NOMO-1 treated with DMSO at 0.1 percent for 48 hours (cell line): ENCODE data around the gene COTL1.

Source experiments
- DNase-seq: peaks from one replicate; lab custom pipeline; 2025; ENCODE audit not compliant: unreplicated experiment; lab: John Stamatoyannopoulos, UW

The COTL1 gene, protein sequence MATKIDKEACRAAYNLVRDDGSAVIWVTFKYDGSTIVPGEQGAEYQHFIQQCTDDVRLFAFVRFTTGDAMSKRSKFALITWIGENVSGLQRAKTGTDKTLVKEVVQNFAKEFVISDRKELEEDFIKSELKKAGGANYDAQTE

DNA sequence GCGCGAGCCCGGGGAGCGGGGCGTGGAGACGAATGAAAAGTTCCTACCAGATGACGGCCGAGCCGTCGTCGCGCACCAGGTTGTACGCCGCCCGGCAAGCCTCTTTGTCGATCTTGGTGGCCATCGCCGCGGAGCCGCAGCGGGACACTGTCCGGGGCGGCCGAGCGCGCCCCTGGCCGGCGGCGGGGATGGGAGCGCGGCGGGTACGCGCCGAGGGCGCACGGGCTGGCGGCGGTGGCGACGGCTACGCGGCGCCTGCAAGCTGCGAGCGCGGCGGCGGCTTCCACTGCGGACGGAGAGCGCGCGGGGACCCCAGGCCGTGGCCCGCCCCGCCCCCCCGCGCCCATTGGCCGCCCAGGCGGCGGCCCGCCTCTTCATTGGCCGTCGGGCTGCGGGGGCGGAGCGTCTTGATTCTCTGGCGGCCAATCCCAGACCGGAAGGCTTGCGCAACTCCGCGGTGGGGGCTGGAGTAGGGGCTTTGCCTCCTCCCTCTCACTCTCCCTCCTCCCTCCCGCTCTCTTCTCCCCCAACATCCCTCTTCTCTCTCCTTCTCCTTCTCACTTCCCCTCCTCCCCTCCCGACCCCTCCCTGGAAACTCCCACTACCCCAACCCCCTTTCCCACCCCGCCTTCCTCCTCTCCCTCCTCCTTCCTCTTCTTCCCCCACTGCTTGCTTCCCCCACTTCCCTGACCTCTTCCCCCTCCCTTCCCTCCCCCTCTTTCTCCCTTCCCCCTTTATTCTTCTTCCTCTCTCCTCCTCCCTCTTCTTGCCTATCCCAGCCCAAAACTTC is at the start of gene COTL1:
TSS of gene COTL1 (minus strand) at position 288 of the 790 bp plus-strand sequence. CDS start at position 124, 164 bp downstream.
- peak; percentile 95 for DNase-seq

DNA sequence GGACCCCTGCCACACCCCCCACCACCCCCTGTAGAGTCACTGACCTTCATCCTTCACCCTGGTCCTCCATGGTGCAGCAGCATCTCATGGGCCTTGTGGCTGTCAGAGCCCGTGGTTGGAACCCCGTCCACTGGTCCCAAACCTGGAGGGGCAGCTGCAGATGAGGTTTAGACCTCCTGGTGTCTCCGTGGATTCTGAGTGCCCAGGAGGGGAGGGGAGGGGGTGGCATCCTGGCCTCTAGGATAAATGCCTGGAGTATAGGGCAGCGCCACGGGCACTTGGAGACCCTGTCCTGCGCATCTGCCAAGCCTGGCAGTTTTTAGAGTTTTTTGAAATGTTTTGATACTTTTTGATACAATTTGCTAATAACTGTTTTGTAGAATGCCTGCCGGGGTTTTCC is 48.0 kb upstream of the COTL1 start:
- no peak for DNase-seq

DNA sequence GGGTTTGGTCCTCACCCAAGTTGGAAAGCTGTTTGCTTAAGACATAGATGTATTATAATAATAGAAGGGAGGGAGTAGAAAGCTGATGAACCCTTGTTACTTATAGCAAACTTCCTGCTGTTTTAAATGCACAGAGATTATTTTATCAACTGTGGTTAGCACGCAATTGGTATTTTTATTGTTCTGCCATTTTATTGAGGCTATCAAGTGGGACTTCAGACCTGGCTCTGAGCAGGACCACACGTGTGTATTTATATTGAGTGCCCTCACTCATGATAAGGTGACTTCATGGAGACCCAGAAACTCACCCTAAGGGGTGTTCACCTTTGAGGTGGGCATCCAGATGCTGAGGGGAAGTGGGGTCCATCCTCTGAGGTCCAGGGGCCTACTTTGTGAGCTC is 47.5 kb upstream of the COTL1 start:
- DNase-seq: no peak

DNA sequence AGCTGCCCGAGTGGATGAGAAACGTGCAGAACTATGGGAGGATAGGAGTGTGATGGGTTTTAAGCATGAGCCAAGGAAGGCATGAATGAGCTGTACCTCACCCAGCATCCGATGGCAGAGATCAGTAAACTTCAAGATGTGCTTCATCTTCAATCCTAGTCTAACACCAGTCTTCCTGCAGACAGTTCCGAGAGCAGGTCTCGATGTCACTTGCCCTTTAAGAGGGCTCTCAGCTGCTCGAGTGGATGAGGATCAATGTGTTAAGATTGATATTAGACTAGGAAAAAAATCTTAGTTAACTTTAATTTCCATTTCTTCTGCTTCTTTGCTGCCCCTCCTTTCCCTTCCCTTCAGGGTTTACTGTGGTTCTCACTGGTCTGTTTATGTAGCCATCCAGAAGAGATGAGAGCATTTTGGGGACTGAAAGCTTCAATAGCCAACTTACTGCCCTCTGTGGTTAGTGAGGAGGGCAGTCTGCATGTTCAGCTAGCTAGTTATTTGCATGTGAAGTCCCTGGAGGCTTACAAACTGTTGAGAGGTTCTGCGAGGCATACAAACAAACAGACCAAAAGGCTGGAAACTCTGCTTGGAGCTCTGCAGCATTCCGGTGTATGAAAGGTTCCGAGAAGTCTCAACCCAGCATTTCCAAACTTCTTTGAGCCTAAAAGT is 45.7 kb upstream of the COTL1 start:
- no peak for DNase-seq

DNA sequence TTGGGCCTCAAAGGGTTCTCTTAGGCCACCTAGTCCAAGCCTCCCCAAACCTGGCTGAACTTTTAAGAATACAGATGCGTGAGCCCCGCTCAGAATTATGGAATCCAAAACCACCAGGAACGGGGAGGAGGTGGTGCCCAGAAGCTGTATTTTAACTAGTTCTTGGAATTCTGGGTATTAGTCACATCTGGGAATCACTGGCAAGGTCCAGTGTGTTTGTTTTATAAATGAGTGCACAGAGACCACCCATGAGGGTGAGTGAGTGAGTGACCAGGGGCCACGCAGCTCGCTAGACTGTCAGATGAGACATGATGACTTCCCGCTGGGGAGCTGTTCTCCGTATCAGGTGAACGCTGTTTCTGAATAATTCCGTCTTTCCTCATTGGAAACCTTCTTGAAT is 44.6 kb upstream of the COTL1 start:
- no peak for DNase-seq

DNA sequence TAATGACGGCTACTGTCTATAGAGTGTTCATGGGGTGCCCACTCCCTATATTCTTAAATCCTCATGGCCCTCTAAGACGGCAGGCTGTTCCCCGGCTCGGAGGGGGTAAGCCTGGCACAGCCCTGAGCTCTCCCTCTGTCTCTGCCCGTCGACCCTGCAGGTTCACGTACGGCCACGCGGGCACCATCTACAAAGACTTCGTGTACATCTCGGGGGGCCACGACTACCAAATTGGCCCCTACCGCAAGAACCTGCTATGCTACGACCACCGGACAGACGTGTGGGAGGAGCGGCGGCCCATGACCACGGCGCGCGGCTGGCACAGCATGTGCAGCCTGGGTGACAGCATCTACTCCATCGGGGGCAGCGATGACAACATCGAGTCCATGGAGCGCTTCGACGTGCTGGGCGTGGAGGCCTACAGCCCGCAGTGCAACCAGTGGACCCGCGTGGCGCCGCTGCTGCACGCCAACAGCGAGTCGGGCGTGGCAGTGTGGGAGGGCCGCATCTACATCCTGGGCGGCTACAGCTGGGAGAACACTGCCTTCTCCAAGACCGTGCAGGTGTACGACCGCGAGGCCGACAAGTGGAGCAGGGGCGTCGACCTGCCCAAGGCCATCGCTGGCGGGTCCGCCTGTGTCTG is 43.7 kb upstream of the COTL1 start:
- DNase-seq: no peak

DNA sequence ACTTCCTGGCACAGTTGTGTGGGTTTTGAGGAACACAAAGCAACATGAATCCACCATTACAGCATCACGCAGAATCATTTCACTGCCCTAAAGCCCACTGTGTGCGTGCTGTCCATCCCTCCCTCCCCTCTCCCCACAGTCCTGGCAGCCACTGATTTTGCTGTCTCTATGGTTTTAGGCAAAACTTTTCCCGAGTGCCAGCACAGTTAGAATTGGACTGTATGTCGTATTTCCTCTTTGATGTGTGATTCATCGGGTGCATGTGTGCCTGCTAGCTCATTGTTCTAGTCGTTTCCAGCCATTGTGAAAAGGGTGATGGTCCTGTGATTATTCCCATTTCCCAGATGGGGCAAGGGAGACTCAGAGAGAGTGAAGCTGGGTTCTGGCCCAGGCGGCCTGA is 43.1 kb upstream of the COTL1 start:
- no peak for DNase-seq

DNA sequence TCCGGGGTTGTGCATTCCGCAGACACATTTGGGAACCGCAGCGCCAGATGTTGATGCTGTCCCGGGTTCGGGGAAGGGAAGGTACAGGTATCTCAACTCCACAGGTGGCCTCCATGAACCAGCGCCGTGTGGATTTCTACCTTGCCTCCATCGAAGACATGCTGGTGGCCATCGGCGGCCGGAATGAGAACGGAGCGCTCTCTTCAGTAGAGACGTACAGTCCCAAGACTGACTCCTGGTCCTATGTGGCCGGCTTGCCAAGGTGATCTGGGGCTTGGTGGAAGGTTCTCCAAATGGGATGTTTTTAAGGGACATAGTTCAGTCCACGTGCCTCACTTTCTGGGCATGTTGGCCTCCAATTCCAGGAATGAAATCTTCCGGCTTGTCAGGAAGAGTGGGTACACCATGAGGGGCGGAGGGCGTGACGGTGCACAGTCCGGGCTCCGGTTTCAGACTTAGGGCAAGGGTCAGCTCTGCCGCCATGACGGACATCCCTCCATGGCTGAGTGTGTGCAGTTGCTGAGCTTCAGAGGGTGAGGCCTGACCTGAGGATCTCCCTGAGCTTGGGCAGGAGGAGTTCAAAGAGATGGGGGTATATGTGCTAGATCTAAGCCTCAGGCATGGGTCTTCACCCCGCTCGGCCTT is 41.9 kb upstream of the COTL1 start:
- DNase-seq: no peak

DNA sequence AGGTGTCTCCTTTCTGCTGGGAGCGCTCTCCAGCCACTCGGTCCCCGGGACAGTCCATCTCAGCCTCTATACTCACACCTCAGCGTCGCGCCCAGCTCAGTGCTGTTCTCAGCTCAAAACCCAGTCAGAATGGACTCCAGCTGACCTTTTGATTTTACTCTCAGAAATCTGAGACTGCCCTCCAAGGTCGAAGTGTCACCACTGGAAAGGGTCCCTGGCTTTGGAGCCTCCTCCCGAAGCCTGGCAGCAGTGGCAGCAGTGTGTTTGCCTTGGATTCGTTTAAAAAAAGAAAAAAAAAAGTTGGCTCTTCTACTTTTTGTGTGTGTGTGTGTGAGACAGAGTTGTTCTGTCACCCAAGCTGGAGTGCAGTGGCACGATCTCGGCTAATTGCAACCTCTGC is 40.8 kb upstream of the COTL1 start:
- DNase-seq: no peak

DNA sequence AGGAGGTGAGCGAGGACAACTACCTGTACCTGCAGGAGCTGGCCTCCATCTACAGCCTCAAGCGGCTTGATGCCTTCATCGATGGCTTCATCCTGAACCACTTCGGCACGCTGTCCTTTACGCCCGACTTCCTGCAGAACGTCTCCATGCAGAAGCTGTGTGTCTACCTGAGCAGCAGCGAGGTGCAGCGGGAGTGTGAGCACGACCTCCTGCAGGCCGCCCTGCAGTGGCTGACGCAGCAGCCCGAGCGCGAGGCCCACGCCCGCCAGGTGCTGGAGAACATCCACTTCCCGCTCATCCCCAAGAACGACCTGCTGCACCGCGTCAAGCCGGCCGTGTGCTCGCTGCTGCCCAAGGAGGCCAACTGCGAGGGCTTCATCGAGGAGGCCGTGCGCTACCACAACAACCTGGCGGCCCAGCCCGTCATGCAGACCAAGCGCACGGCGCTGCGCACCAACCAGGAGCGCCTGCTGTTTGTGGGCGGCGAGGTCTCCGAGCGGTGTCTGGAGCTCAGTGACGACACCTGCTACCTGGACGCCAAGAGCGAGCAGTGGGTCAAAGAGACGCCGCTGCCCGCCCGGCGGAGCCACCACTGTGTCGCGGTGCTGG is 39.5 kb upstream of the COTL1 start:
- no peak for DNase-seq

DNA sequence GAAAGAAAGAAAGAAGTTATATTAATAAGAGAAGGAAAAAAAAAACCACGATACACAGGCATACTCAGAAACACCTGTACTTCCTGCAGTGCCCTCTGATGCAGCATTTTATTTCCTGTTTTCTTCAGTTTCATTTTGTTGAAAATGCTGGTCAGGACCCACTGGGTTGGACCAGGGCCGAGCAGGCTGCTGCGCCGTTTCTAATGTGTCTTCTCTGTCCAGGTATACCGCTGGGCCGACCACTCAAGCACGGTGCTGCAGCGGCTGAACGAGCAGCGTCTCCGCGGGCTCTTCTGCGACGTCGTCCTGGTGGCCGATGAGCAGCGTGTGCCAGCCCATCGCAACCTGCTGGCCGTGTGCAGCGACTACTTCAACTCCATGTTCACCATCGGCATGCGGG is 38.8 kb upstream of the COTL1 start:
- DNase-seq: no peak

DNA sequence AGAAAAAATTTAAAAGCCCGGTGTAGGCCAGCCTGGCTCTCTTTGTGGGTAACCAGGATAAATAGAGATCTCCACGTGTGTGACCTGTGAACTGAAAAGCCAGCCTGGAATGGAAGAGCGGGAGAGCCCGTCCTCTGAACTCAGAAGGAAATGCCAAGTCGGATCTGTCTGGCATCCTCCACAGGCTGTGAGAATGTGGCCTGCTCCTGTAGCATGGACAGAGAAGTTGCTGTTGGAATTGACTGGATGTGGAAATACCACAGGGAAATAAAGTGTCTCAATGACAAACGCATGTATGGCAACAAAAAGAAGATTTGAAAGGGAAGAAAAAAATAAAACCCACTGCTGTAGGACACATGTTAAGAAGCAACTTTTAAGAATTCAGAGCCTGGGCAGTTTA is 37.1 kb upstream of the COTL1 start:
- DNase-seq: no peak

DNA sequence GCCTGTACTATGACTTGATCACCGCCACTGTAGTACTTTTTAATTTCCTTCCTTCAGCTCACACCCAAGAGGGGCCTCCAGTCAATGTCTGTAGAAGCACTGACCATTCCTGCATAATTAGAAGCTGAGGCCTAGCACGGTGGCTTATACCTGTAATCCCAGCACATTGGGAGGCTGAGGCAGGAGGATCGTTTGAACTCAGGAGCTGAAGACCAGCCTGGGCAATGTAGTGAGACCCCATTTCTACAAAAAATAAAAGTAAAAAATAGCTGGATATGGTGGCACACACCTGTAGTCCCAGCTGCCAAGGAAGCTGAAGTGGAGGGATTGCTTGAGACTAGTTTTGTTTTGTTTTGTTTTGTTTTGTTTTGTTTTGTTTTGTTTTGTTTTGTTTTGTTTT is 36.4 kb upstream of the COTL1 start:
- no peak for DNase-seq

DNA sequence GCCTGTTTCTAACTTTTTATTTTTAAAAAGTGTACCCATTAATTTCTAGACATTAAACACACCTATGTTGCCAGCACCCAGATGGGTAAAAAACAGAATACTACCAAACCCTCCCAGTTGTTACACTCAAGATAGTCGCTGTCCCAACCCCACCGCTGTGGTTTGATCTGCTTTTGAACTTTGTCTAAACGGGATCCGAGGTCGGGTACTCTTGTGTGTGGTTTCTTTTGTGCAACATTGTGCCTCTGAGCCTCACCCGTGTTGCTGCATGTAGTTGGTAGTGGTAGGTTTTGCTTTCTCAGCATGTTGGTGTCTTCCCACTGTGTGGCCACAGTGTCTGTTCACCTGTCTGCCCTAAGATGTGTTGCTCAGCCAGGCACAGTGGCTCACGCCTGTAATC is 34.7 kb upstream of the COTL1 start:
- DNase-seq: no peak

DNA sequence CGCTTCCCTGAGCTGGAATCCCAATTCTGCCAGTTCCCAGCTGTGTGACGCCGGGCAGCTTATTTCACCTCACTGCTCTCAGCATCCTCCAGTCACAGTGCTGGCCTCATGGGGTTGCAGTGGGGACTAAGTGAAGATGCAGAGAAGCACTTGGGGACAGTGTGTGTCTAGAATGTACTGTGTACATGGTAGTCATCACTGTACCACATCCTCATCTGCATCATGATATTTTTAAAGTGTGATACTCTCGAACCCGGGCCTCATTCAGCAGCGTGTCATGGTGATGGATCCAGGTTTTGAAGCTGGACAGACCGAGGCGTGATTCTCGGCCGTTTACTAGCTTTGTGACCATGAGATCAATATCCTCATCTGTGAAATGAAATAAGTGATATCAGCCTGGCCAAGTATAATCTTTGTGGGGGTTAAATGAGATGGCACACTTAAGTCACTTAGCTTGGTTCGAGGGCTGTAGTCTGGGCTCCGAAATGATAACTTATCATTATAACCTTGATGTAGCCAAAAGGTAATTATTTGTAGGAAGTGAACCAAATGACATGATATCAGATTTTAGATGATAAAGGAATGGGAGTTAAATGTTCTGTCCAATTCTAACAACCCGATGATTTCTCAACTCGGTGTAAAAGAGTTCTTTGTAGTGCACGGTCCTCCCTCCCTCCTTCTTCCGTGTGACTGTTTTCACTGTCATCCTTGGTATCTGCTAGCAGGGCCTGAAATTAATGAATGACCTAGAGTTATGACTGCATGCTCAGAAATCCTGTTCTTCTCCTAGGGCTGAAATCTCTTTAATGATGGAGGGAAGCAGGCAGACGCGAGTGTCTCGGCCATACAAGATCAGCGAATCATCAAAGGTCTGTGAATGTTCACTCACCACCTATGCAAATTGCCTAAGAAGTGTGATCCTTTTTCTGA is 32.4 kb upstream of the COTL1 start:
- no peak for DNase-seq

DNA sequence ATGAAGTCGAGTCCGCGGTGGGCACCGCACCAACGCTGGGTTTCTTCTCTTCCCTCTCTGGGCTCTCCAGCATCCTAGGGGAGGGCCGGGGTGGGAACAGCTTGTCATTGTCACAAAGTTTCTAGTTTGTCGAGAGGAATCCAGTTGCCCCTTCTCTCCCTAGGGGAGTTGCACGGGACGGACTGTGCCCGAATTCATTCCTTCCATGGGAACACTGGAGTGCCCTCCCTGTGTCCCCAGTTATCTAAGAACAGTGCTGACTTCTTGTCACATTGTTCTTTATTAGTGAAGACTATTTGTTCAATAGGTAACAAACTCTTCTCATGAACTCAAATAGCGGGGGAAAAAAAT is 31.6 kb upstream of the COTL1 start:
- DNase-seq: no peak

DNA sequence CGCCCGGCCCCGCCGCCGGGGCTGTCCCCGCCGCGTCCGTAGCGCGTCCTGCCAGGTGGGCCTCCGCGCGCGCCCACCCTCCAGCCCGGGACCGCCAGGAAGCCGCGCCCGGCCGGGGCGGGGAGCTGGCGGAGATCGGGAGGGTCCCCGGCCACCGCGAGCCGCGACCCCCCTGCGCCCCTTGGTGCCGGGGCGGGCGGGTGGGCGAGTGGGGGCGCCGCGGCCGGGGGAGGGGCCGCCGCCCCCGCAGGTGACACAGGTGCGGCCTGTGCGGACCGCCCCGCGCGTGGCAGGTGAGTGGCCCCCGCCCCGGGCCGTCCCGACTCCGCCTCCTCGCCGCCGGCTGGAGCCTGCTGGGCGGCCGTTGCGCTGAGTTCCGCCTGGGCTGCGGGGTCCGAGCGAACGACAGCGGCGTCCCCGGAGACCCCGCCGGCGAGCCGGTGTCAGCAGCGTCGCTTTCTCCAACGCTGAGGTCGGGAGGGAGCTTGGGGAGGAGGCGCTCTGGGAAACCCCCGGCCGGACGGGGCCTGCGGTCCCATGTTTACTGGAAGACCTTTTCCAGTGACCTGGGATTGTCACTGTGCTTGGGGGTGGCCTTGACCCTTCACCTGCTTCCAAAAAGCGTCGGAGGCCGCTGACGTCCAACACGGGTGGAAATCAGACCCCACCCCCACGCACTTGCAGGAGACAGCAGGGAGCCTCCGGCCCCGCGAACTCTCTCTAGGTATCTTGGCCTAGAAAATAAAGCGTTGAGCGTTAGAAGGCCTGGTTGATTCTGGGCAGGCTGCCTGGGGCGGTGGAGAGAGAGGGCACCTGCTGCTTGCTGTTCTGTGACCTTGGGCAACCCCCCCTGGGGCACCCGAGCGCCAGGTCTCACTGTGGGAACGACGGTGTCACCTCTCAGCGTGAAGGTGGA is 31.0 kb upstream of the COTL1 start:
- peak; percentile 9 for DNase-seq

DNA sequence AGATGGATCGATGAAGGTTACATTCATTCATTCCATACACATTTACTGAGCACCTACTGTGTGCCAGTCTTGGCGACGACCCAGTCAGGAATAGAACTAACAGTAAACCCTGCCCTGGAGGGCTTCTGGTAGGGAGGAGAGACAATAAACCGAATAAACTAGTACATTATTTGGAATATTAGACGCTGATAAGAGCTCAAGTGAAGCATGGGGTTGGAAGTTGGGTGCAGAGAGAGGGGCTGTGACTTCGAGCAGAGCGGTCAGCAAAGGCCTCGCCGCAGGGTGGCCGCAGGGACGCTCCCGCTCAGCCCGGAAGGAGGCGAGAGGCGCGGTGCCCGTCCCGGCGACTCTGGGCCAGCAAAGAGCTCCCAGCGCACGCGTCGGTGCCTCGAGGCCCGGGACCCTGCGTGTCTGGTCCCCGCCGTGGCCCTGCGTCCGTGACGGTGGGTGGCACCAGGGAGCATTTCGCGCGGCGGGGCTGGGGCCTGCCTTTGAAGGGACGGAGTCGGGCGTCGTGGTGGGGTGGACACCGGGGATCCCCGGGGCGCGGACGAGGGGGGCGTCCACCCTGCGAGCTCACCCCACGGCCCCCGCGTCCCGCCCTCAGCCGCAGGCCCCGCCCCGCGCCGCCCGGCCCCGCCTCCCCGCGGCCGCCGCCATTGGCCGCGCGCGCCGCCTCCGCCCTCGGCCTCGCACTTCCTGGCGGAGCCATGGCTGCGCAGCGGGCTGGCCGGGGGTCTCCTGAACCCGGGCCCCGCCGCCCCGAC is 30.1 kb upstream of the COTL1 start, which contains the start of gene KLHL36:
TSS of gene KLHL36 (plus strand) at position 684 of the 767 bp plus-strand sequence. CDS start 2,357 bp downstream, outside the sequence.
- peak; percentile 31 for DNase-seq
